KBM-7 (cell line): ENCODE data around the gene SCART1.
"Not testable (repeated sequence)": the region's sequence is repeated elsewhere in the genome, so short reads cannot be mapped to it uniquely, and the experiment has no call there.

ENCODE experiments used
- DNase-seq: peaks from one replicate; pipeline ENCODE4 v3.0.0-alpha.2; 2015
- in situ Hi-C: fragments of 300-500 bp; cut with MboI; formaldehyde crosslinking; loops from 2 replicates; pipeline ENCODE4 v1.14.3; 2020; ENCODE audit warnings: low sequenced_read_pairs, low pct_unique_long_range_greater_than_20kb, mixed read lengths

Gene SCART1

DNA sequence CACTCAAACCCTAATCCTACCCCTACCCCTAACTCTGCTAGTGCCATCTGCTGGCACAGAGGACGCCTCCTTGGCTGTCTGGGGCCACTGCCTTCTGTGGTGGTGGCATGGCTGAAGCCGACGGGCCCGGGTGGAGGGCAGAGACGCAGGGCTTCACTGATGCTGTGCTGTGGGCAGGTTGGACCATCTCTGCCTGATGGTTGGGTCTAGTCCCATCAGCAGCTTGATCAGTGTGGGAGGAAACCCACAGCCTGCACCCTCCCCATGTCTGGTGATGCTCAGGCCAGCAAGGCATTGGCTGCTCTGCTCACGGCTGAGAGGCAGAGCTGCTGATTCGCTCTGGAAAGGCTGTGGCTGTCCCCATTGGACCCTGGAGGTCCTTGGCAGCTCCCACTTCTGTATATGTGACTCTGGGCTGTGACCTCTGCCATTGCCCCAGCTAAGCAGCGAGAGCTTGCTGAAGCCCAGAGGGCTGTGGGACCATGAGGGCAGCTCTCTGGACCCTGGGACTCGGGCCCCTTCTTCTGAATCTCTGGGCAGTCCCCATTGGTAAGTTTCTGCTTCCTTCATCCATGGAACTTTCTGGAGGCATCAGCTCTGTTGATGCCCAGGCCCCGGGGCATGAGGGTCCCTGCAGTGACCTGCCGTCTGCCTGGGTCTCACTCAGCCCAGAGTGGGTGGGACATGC, at the start of gene SCART1:
TSS of gene SCART1 (plus strand) at position 430 of the 688 bp plus-strand sequence. CDS start at position 483, 53 bp downstream.
- DNase-seq: no peak
- in situ Hi-C loops: no loop called here

DNA sequence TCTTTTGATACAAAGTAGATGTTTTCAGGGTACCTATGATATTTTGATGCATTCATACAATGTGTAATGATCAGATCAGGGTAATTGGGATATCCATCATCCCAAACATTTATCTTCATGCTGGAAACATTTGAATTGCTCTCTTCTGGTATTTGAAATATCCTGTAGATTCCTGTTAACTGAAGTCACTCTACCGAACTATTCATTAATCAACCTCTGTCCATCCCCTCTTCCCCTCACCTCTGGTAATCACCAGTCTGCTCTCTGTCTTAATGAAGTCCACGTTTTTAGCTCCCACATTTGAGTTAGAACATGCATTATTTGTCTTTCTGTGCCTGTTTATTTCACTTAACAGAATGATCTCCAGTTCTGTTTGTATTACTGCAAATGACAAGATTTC, 48.5 kb upstream of the SCART1 start:
- in situ Hi-C loops: no loop called here
- DNase-seq: no peak

DNA sequence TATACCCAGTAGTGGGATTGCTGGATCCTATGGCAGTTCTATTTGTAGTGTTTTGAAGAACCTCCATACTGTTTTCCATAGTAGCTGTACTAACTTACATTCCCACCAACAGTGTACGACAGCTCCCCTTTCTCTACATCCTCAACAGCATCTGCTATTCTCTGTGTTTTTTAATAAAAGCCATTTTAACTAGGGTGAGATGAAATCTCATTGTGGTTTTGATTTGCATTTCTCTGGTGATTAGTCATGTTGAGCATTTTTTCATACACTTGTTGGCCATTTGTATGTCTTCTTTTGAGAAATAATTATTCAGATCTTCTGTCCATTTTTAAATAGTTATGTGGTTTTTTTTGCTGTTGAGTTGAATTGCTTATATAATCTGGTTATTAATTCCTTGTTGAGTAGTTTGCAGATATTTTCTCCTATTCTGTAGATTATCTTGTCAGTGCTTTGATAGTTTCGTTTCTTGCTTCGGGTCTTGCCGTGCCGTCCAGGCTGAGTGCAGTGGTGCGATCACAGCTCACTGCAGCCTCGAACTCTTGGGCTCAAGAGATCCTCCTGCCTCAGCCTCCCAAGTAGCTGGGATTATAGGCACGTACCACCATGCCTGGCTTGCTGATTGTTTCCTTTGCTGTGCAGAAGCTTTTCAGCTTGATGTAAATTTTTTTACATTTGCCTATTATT, 47.8 kb upstream of the SCART1 start:
- no peak for DNase-seq
- in situ Hi-C loops: no loop called here

DNA sequence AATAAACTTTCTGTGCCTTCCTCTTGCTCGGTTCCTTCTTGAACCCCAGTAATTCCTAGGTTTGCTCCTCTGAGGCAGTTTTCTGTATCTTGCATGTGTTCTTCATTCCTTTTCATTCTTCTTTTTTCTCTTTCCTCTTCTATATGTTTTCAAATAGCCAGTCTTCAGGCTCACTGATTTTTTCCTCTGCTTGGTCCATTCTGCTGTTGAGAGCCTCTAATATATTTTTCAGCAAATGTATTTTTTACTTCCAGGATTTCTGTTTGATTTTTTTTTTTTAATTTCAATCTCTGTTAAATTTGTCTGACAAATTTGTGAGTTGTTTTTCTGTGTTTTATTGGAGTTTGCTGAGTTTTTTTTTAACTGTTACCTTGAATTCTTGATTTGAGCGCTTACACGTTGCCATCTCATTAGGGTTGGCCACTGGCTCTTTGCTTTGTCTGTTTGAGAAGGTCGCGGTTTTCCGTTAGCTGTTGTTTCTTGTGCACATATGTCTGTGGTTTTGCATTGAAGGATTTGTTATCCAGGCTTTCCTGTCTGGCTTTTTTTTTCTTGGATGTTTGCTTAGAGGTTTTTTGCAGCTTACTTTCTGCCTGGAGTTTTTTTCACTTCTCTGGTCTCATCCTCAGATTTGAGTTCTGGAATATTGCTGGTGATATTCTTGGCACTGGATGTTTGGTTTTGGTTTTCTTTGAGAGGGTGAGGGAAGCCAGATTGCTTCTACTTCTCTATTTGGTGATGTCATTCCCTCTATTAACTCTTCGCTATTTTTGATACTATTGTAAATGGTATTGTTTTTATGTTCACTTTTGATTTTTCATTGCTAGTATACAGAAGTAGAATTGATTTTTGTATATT, 42.0 kb upstream of the SCART1 start:
- in situ Hi-C loops: no loop called here

DNA sequence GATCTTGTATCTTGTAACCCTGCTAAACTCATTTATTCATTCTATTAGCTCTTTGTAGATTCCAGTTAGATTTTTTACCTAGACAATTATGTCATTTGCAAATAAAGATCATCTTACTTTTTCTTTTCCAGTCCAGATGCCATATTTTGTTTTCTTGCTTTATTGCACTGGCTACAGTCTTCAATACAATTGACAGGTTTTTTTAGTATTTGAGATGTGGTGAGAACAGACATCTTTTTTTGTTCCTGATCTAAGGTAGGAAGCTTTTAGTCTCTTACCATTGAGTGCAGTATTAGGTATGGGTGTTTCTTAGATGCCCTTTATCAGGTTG, 41.4 kb upstream of the SCART1 start:
- no peak for DNase-seq
- in situ Hi-C loops: no loop called here

More for the DNA sequence above, 42.0 kb upstream of the SCART1 start:
- no peak for DNase-seq

DNA sequence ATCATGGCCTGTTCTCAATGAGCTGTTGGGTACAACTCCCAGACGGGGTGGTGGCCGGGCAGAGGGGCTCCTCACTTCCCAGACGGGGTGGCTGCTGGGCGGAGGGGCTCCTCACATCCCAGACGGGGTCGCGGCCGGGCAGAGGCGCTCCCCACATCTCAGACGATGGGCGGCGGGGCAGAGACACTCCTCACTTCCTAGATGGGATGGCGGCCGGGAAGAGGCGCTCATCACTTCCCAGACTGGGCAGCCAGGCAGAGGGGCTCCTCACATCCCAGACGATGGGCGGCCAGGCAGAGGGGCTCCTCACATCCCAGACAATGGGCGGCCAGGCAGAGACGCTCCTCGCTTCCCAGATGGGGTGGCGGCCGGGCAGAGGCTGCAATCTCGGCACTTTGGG, 39.3 kb upstream of the SCART1 start:
- DNase-seq, in situ Hi-C loops: not testable (repeated sequence)

DNA sequence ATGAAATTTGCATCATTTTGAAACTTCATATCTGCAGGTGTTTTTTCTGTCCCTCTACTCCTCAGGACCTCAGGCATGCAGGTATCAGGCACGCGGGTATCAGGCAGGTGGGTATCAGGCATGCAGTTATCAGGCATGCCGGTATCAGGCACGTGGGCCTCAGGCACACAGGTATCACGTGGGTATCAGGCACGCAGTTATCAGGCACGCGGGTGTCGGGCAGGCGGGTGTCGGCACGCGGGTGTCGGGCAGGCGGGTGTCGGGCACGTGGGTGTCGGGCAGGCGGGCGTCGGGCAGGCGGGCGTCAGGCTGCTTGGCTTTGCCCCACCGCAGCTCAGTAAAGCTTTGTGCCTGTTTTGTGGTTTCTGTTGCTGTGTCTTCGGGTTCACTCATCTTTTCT, 38.0 kb upstream of the SCART1 start:
- DNase-seq: no peak
- in situ Hi-C loops: no loop called here

DNA sequence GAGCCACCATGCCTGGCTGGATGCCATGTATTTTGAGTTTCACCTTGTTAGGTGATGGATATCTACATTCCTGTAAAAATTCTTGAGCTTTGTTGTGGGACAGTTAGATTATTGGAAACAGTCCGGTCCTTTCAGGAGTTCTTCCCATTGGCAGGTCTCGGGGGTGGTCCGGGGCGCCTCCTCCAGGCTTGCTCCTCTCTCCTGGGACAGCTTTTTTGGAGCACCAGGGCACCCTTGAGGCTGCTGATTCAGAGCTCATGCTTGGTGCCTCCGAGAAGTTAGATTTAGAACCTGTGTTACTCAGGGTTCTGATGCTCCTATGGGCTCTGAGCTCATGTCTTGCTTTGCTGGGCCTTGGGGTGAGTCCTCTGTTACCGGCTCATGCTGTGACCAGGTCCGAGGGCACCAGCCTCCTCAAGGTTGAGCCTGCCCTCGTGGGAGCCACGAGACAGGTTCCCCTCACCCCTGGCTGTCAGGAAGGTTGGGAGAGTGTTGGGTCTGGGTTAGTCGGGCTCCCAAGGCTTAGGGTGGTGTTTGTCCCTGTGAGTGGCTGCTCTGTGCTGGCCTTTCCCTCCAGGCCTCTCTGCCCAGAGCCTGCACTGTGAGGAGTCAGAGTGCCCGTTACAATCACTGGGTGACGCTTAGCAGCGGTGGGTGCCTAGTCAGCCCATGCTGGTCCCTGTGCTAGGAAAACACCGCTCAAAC, 35.3 kb upstream of the SCART1 start:
- no peak for DNase-seq

DNA sequence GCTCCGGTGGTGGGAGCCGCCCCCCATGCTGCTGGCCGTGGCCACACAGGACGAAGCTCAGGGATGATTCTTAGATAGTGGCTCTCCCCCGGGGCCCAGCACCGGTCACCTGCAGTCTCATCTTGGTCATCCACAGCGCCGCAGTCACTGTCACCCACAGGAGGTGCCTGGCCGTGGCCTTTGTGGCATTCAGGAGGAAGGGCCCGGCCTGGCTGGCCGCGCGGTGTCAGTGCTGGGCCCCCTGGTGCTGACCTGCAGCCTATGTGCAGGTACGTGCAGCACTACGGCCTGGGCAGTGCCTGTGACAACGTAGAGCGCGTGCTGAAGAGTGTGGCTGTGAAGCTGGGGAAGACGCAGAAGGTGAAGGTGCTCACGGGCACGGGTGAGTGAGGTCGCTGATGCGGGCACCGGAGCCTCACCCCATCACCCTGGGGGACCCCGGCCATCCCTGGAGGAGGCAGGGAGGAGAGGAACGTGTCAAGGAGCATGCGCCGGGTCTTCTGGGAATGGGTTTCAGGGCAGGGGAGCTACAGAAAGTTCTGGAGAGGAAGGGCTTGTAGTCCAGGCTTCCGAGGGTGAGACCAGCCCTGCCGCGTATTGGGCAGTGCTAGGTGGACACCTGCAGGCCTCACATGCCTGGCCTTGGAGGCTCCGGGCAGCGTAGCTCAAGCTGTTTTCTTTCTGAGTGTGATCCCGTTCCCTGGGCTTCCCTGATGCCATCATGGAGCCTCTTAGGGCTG, 34.4 kb upstream of the SCART1 start:
- in situ Hi-C loops: no loop called here
- DNase-seq: no peak

More for the DNA sequence above, 35.3 kb upstream of the SCART1 start:
- in situ Hi-C loops: no loop called here

DNA sequence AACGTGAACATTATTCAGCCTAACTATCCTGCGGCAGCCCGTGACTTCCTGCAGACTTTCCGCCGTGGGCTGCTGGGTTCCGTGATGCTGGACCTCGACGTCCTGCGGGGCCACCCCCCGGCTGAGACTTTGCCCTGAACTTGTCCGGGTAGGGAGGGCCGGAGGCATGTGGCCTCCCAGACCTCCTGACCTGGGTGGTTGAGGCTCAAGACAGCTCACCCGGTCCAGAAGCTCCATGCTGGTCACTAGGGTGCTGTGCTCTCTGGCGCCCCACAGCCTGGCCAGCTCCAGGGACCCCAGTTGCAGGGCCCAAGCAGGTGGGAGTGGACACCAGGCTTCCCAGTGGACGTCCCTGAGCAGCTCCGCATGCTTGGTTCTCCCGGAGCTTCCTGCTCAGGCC, 33.7 kb upstream of the SCART1 start:
- in situ Hi-C loops: no loop called here
- DNase-seq: no peak

DNA sequence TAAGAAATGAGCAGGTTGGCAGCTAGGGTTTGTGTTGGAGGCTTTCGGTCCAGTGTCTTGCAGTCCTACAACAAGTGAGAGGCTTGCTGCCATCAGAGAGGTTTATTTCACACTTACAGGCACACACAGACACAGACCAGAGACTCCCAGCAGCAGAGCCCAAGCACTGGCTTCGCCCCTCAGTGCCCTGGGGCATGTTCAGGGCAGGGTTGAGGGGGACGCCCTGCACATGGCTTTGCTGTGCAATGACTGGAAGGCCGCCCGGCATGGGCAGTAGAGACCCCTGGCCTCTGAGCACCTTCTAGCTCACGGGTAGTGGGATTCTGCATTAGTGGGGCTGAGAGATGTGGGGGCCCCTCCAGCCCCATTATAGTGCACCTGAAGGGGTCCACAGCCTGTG, 33.2 kb upstream of the SCART1 start:
- in situ Hi-C loops: no loop called here
- no peak for DNase-seq

DNA sequence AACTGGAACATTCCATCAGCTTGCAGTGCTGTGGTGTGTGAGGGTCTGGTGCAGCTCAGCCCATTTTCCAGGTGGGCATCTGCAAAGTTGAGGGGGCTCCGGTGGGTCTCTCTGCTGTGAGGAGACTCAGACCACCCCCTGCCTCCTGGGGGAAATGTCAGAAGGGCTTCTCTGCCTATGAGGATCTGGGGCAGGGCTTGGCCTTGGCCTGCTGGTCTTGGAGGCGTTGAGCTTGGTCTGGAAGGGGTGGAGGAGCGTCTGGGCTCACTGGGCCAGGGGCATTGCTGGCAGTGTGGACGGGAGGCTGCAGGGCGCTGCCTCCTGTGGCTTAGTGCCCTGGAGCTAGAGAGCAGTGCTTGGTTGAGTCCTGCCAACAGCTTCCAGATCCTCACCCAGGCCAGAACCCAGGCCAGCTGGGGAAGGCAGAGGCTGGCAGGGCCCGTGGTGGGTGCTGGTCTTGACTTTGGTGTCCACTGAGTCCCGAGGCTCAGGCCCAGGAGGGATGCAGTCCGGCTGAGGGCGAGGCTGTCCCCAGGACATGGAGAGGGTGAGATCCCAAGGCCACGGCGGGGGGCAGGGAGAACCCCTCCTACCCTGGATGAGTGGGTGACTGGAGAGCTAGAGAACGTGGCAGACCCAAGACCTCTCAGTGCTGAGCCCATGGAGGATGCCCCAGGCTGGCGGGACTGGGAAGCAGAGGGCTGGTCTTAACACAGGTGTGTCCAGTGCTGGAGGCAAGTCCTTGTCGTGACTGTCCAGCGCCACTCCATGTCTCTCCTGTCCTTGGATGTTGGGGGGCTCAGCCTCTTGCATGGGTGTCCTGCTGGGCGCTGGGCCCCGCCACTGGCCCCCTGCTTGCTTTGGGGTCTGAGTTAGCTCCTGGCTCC, 32.2 kb upstream of the SCART1 start:
- in situ Hi-C loops: no loop called here
- DNase-seq: no peak

DNA sequence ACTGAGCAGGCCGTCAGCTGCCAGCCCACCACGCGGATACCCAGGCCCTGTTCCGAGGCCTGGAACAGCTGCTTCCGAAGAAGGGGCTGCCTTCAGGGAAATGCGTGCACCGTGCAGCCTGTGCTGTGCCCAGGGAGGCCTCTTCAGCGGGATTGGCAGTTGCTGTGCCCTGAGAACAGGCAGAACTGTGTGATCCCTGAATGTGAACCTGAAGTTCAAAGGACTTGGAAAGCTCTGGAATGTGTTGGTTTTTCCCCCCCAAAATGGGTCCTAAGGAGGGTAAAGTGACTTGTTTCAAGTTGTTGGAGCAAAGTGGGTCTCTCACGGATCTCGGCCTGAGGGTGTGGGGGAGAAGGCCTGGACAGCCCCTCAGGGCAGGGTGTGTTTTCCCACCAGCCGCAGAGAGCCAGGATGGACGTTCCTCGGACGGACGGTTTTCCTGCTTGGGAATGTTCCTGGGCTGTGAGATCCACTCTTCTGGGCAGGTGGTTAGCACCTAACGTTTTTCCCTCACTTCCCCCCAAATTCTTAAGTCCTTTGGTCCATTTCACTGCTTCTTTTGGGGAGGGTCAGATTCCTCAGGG, 31.4 kb upstream of the SCART1 start:
- in situ Hi-C loops: no loop called here
- no peak for DNase-seq

DNA sequence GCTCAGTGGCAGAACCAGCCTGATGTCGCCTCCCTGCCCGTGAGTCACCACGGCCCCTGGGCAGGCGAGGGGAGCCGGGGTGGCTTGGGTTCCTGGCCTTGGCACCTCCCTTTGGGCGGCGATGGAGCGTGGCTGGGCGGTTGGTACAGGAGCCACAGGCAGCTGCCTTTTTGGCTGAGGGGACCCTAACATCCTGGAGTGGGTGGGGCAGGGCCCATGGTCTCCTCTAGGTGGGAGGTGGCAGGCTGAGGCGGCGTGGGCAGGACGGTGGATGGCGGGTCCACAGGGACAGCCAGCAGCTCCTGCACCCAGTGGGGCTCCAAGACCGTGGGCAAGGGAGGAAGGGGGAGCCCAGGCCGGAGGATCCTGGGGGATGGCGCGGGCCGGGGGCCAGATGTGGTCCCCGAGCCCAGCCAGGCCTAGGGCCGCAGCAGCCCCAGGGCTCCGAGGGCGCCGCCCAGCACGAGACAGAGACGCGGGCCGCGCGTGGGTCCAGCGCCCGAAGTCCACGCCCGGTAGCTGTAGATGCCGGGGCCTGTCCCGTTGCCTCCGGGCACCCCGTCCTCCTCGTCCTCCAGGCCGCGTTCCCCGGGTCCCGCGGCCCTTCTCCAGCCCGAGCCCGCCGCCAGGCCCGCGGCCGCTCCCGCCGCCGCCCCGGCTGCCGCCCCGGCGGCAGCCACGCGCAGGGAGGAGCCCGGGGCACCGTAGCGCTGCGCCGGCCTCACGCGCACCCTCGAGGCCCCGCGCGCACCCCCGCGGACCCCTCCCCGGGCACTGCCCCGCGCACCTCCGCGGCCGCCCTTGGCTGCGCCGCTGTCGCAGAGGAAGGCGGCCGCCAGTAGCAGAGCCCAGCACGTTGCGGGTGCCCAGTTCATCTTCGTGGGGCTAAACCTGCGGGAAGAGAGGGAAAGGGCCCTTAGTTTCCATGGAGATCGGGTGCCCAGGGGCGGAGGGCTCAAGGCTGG, 30.7 kb upstream of the SCART1 start:
- no peak for DNase-seq
- in situ Hi-C loops: no loop called here

DNA sequence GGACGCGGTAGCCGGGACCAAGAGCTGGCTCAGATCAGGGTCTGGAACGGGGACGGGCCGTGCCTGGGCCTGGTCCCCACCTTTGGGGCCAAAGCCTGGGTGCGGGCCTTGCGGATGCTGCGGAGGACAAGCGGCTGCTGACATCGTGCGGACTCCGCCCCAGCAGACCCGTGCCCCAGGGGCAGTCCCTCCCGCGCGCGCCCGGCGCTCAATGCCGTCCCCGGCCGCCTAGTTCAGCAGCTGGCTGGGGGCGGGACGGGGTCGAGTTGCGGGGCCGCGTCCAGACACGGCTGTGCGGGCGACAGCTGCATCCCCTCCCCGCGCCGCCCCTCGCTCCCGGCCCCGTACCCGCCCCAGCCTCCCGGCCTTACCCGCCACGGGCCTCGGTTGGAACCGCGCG, 29.6 kb upstream of the SCART1 start:
- in situ Hi-C loops, DNase-seq: not testable (repeated sequence)

DNA sequence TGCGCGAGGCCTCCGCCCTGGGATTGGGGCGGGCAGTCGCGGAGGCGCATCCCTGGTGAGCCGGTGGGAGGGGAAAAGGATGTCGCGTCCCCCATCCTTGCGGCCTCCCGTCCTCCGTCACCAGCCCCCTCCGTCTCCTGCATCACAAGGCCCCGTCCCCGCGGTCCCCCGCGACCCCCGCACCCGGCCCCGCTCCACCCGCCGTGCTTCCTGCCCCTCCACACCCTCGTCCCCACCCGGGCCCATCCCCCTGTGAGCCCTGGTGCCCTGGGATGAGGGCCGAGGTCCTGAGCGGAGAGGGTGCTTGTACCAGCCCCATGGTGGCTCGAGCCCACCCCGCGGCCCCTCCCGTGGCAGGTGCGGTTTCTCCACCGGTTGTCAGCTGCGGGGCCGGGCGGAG, 29.1 kb upstream of the SCART1 start, which contains the start of gene SPRN:
TSS of gene SPRN (minus strand) at position 25 of the 400 bp plus-strand sequence. CDS start 944 bp downstream, outside the sequence.
- in situ Hi-C loops, DNase-seq: not testable (repeated sequence)
